GM23248 (cell line): ENCODE measurements around the gene ELF4.

Source experiments
- EZH2 ChIP-seq: fragments of 200-600 bp; sonication (generic); IDR thresholded peaks from 2 replicates; pipeline ENCODE4 v1.6.1; 2018; ENCODE audit warnings: antibody characterized with exemption, mild to moderate bottlenecking; ENCODE audit not compliant: insufficient read depth, poor library complexity, severe bottlenecking
- EZH2phosphoT487 ChIP-seq: fragments of 200-600 bp; sonication (generic); IDR thresholded peaks from 2 replicates; pipeline ENCODE4 v1.6.1; 2018; ENCODE audit warnings: antibody characterized with exemption, moderate library complexity, mild to moderate bottlenecking, low read depth; ENCODE audit not compliant: insufficient read depth

GRCh38 chrX:130144509-130144908 is 34.2 kb upstream of the ELF4 start:
- TF ChIP-seq EZH2 (no peak), EZH2phosphoT487 (no peak)
